CD4-positive, alpha-beta T cell treated with Interleukin-21 for 1 hour (primary cell): ENCODE results near the gene VIT.

Source experiments
- DNase-seq: peaks from one replicate; pipeline ENCODE4 v3.0.0-alpha.2; 2020

VIT gene

GRCh38 chr2:36771671-36772070, 75.2 kb downstream of the VIT start:
- DNase-seq = no peak

GRCh38 chr2:36773947-36774346, 77.4 kb downstream of the VIT start:
- no peak for DNase-seq

GRCh38 chr2:36775261-36775660, 78.8 kb downstream of the VIT start:
- no peak for DNase-seq

GRCh38 chr2:36775806-36776205, 79.3 kb downstream of the VIT start:
- no peak for DNase-seq

GRCh38 chr2:36777272-36777671, 80.8 kb downstream of the VIT start:
- DNase-seq = no peak

GRCh38 chr2:36777788-36778187, 81.3 kb downstream of the VIT start:
- DNase-seq = no peak

GRCh38 chr2:36779462-36779861, 83.0 kb downstream of the VIT start:
- no peak for DNase-seq

- DNase-seq = peak; percentile 58
Observed at GRCh38 chr2:36780231-36780839, 83.8 kb downstream of the VIT start.

- no peak for DNase-seq
Observed at GRCh38 chr2:36781907-36782720, 85.6 kb downstream of the VIT start.

GRCh38 chr2:36783246-36783645, 86.7 kb downstream of the VIT start:
- DNase-seq = no peak

- DNase-seq = peak; percentile 63
Observed at GRCh38 chr2:36785179-36785795, 88.8 kb downstream of the VIT start.

- no peak for DNase-seq
Observed at GRCh38 chr2:36789181-36789804, 92.8 kb downstream of the VIT start.

GRCh38 chr2:36792951-36793350, 96.4 kb downstream of the VIT start:
- DNase-seq = no peak

GRCh38 chr2:36797324-36798070, 101.0 kb downstream of the VIT start:
- peak; percentile 9 for DNase-seq

- peak; percentile 42 for DNase-seq
Observed at GRCh38 chr2:36798724-36799123, 102.2 kb downstream of the VIT start.

- DNase-seq = peak; percentile 54
Observed at GRCh38 chr2:36800381-36800780, 103.9 kb downstream of the VIT start.

- DNase-seq = no peak
Observed at GRCh38 chr2:36801088-36801487, 104.6 kb downstream of the VIT start.

- no peak for DNase-seq
Observed at GRCh38 chr2:36802952-36803351, 106.4 kb downstream of the VIT start.

- DNase-seq = no peak
Observed at GRCh38 chr2:36805635-36806224, 109.2 kb downstream of the VIT start.

- no peak for DNase-seq
Observed at GRCh38 chr2:36807223-36807886, 110.8 kb downstream of the VIT start.

- DNase-seq = no peak
Observed at GRCh38 chr2:36808386-36809068, 112.0 kb downstream of the VIT start.
